ENCODE results near the gene CAMSAP1. TPM values are rescaled to one million over a fixed set of nuclear protein-coding genes. Genes with fewer than 3 reads are reported as not detected.

Gene CAMSAP1
- total and polyA plus RNA-seq, 2 donors (not counting 1 experiment from before 2014, with no cell fraction given): 6.6 to 31.0 TPM

DNA sequence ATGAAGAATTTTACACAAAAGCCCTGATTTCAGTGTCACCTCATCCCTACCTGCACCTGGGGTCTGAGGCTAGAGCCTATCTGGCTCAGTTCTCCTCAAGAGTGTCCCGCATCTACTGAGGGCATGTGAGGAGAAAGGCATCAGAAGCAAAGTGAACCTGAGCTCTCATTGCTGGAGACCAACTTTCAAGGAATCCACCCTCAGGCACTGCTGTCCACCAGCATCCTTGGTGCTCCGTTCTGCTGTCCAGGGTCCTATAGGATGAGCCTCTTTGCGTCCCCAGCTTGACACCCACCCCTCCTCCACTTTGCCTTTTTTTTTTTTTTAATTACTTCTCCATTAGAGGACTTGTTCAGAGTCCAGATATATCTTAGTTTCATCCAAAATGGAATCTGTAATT lies 49.5 kb downstream of the CAMSAP1 start:
- no peaks in the 10 kb centered on the region for H3K4me1 ChIP-seq (ENCODE audit: control insufficient read depth in 2 of 2, insufficient read depth in 2 of 2, low read length in 2 of 2)
- no peak overlapping the region for H3K27ac ChIP-seq (ENCODE audit: low read length in 2 of 2)
- peaks cover 0 to 23% of the 10 kb centered on the region in 2 experiments for H3K36me3 ChIP-seq (replicated peaks in 1 of 2; ENCODE audit: control extremely low read depth in 1 of 2, control insufficient read depth in 1 of 2, extremely low read depth in 1 of 2, insufficient read depth in 2 of 2, low read length in 1 of 2)
- POLR2A ChIA-PET: no interaction called here
- H3K4me2 ChIP-seq (replicated peaks; ENCODE audit: low read depth, low read length, poor library complexity, severe bottlenecking): no peak overlapping the region
- peaks cover 6% of the 10 kb centered on the region for H3K79me2 ChIP-seq (ENCODE audit: control insufficient read depth, insufficient read depth, low read length)
- ATAC-seq (ENCODE audit: low read depth) (no peak), DNase-seq (no peak)
- no peak overlapping the region for H3K9ac ChIP-seq (ENCODE audit: low read length)
- Mint-ChIP-seq H3K27ac (no peak overlapping the region), H3K27me3 (no peaks in the 10 kb centered on the region), H3K9me3 (ENCODE audit: insufficient read depth) (no peaks in the 10 kb centered on the region), H3K4me1 (no peaks in the 10 kb centered on the region), H3K4me3 (no peak overlapping the region)
- no CpG with 5 or more reads among the region's 3 CpGs for WGBS (ENCODE audit: insufficient coverage)
- H3K9me3 ChIP-seq (ENCODE audit: control extremely low read depth in 1 of 3, control insufficient read depth in 2 of 3, insufficient read depth in 1 of 3, low read length in 2 of 3): no peaks in the 10 kb centered on the region
- TF ChIP-seq EZH2 (IDR thresholded peaks at IDR 0.05; ENCODE audit: borderline replicate concordance, insufficient read depth, low read depth, low read length, poor library complexity, severe bottlenecking): no peak
- TF ChIP-seq, protein P1, sequence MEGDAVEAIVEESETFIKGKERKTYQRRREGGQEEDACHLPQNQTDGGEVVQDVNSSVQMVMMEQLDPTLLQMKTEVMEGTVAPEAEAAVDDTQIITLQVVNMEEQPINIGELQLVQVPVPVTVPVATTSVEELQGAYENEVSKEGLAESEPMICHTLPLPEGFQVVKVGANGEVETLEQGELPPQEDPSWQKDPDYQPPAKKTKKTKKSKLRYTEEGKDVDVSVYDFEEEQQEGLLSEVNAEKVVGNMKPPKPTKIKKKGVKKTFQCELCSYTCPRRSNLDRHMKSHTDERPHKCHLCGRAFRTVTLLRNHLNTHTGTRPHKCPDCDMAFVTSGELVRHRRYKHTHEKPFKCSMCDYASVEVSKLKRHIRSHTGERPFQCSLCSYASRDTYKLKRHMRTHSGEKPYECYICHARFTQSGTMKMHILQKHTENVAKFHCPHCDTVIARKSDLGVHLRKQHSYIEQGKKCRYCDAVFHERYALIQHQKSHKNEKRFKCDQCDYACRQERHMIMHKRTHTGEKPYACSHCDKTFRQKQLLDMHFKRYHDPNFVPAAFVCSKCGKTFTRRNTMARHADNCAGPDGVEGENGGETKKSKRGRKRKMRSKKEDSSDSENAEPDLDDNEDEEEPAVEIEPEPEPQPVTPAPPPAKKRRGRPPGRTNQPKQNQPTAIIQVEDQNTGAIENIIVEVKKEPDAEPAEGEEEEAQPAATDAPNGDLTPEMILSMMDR (IDR thresholded peaks at IDR 0.05): no peak
- no peaks in the 10 kb centered on the region for H3K27me3 ChIP-seq (replicated peaks in 1 of 4; ENCODE audit: control extremely low read depth in 1 of 4, control insufficient read depth in 3 of 4, insufficient read depth in 4 of 4, low read length in 3 of 4)
- H2AFZ ChIP-seq (ENCODE audit: insufficient read depth, low read depth, low read length, poor library complexity, severe bottlenecking): no peak overlapping the region
- no peak overlapping the region for H3K4me3 ChIP-seq (ENCODE audit: control extremely low read depth in 1 of 5, extremely low read depth in 1 of 5, insufficient read depth in 1 of 5, low read depth in 2 of 5, low read length in 4 of 5)
- H4K20me1 ChIP-seq (ENCODE audit: control insufficient read depth, insufficient read depth, low read length, poor library complexity, severe bottlenecking): no peaks in the 10 kb centered on the region
- CTCF ChIA-PET: interaction anchor here (0.7 kb wide), 1 partner anchor 548 kb away, joined by 3 read pairs; no protein-coding TSS in a partner anchor
- intact Hi-C loops (cut with micrococcal nuclease): no loop called here

DNA sequence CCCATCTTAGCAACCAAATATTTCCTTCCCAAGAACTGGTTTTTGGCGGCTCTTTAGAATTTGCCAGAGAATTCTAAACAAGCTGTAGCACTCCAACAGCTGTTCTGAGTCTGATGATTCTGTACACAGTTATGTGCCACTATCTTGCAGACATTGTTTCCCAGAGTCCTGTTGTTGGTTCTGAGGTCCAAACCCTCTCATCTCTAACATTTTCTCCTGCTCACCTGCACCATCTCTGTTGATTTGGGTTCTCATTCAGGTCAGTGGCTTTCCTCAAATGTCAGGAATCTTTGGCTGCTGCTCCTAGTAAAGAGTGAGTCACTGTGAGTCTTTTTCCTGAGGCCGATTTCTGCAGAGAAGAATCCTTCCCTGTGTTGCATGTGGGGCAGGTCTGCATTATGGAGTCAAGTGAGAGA lies 50.0 kb downstream of the CAMSAP1 start:
- Histone ChIP-seq H3K36me3 (replicated peaks in 1 of 2; ENCODE audit: control extremely low read depth in 1 of 2, control insufficient read depth in 1 of 2, extremely low read depth in 1 of 2, insufficient read depth in 2 of 2, low read length in 1 of 2) (peaks cover 0 to 21% of the 10 kb centered on the region in 2 experiments), H3K4me2 (replicated peaks; ENCODE audit: low read depth, low read length, poor library complexity, severe bottlenecking) (no peak overlapping the region), H3K27ac (ENCODE audit: low read length in 2 of 2) (no peak overlapping the region), H4K20me1 (ENCODE audit: control insufficient read depth, insufficient read depth, low read length, poor library complexity, severe bottlenecking) (no peaks in the 10 kb centered on the region), H3K9ac (ENCODE audit: low read length) (no peak overlapping the region), H3K4me3 (ENCODE audit: control extremely low read depth in 1 of 5, extremely low read depth in 1 of 5, insufficient read depth in 1 of 5, low read depth in 2 of 5, low read length in 4 of 5) (no peak overlapping the region), H3K9me3 (ENCODE audit: control extremely low read depth in 1 of 3, control insufficient read depth in 2 of 3, insufficient read depth in 1 of 3, low read length in 2 of 3) (no peaks in the 10 kb centered on the region), H3K27me3 (replicated peaks in 1 of 4; ENCODE audit: control extremely low read depth in 1 of 4, control insufficient read depth in 3 of 4, insufficient read depth in 4 of 4, low read length in 3 of 4) (no peaks in the 10 kb centered on the region), H3K79me2 (ENCODE audit: control insufficient read depth, insufficient read depth, low read length) (peaks cover 6% of the 10 kb centered on the region), H3K4me1 (ENCODE audit: control insufficient read depth in 2 of 2, insufficient read depth in 2 of 2, low read length in 2 of 2) (no peaks in the 10 kb centered on the region), H2AFZ (ENCODE audit: insufficient read depth, low read depth, low read length, poor library complexity, severe bottlenecking) (no peak overlapping the region)
- CTCF ChIA-PET: interaction anchor here (0.7 kb wide), 1 partner anchor 548 kb away, joined by 3 read pairs; no protein-coding TSS in a partner anchor
- Mint-ChIP-seq H3K4me3 (no peak overlapping the region), H3K27ac (no peak overlapping the region), H3K4me1 (no peaks in the 10 kb centered on the region), H3K27me3 (no peaks in the 10 kb centered on the region), H3K9me3 (ENCODE audit: insufficient read depth) (no peaks in the 10 kb centered on the region)
- 78% methylated on average over 1 of the region's 2 CpGs for WGBS (ENCODE audit: insufficient coverage)
- no peak for TF ChIP-seq EZH2 (IDR thresholded peaks at IDR 0.05; ENCODE audit: borderline replicate concordance, insufficient read depth, low read depth, low read length, poor library complexity, severe bottlenecking)
- TF ChIP-seq, protein P1 (IDR thresholded peaks at IDR 0.05): no peak
- intact Hi-C loops (cut with micrococcal nuclease): no loop called here
- POLR2A ChIA-PET: no interaction called here
- no peak for DNase-seq
- ATAC-seq (ENCODE audit: low read depth): no peak
